Measurements from ENCODE around the gene PRDM16. TPM values are rescaled to one million over a fixed set of nuclear protein-coding genes. Genes with fewer than 3 reads are reported as not detected.

PRDM16 gene
- polyA plus RNA-seq, 3 donors = not detected

- intact Hi-C loops (cut with micrococcal nuclease) = no loop called here
- H3K4me1 Mint-ChIP-seq = no peaks in the 10 kb centered on the region
- Histone ChIP-seq H3K27me3 (ENCODE audit: control insufficient read depth in 2 of 2, insufficient read depth in 2 of 2, low read length in 2 of 2) (no peaks in the 10 kb centered on the region), H3K9me3 (replicated peaks in 1 of 2; ENCODE audit: control insufficient read depth in 1 of 2, insufficient read depth in 1 of 2, low read length in 2 of 2) (no peaks in the 10 kb centered on the region), H3K9ac (ENCODE audit: insufficient read depth, low read length, poor library complexity, severe bottlenecking) (no peak overlapping the region), H2AFZ (ENCODE audit: insufficient read depth, low read depth, low read length, poor library complexity, severe bottlenecking) (no peak overlapping the region), H3K4me2 (replicated peaks; ENCODE audit: extremely low read depth, low read length, poor library complexity, severe bottlenecking) (no peak overlapping the region), H3K27ac (ENCODE audit: low read depth in 1 of 2, low read length in 2 of 2) (no peak overlapping the region), H3K4me1 (ENCODE audit: control insufficient read depth in 1 of 2, insufficient read depth in 2 of 2, low read length in 2 of 2) (no peaks in the 10 kb centered on the region), H3K79me2 (ENCODE audit: insufficient read depth, low read length) (no peaks in the 10 kb centered on the region), H3K36me3 (replicated peaks in 1 of 2; ENCODE audit: control insufficient read depth in 1 of 2, insufficient read depth in 2 of 2, low read length in 2 of 2) (no peaks in the 10 kb centered on the region), H3K4me3 (replicated peaks in 1 of 3; ENCODE audit: low read depth in 2 of 3, low read length in 3 of 3) (no peak overlapping the region), H4K20me1 (ENCODE audit: insufficient read depth, low read length) (no peaks in the 10 kb centered on the region)
- no peak overlapping the region for H3K27ac Mint-ChIP-seq
- H3K4me3 Mint-ChIP-seq = no peak overlapping the region
- peaks cover 0 to 3% (median 2%) of the 10 kb centered on the region in 3 donors for H3K27me3 Mint-ChIP-seq (ENCODE audit: low read depth in 3 of 3)
- DNase-seq = no peak
- no peaks in the 10 kb centered on the region for H3K9me3 Mint-ChIP-seq
- WGBS (ENCODE audit: insufficient coverage) = 84% methylated on average over 3 of the region's 3 CpGs
- TF ChIP-seq CTCF (IDR thresholded peaks at IDR 0.05) = no peak
- H3K36me3 Mint-ChIP-seq = no peaks in the 10 kb centered on the region
These were observed 55.2 kb downstream of the PRDM16 start for GRCh38 chr1:3124246-3124645.

GRCh38 chr1:3125078-3125477, 56.1 kb downstream of the PRDM16 start:
- TF ChIP-seq CTCF (IDR thresholded peaks at IDR 0.05) = no peak
- no peaks in the 10 kb centered on the region for H3K36me3 ChIP-seq (replicated peaks in 1 of 2; ENCODE audit: control insufficient read depth in 1 of 2, insufficient read depth in 2 of 2, low read length in 2 of 2)
- WGBS (ENCODE audit: insufficient coverage) = 95% methylated on average over 15 of the region's 15 CpGs
- H3K27me3 ChIP-seq (ENCODE audit: control insufficient read depth in 2 of 2, insufficient read depth in 2 of 2, low read length in 2 of 2) = no peaks in the 10 kb centered on the region
- H3K4me3 ChIP-seq (replicated peaks in 1 of 3; ENCODE audit: low read depth in 2 of 3, low read length in 3 of 3) = no peak overlapping the region
- no peaks in the 10 kb centered on the region for H4K20me1 ChIP-seq (ENCODE audit: insufficient read depth, low read length)
- no peak overlapping the region for H3K4me3 Mint-ChIP-seq
- DNase-seq = no peak
- H3K27ac Mint-ChIP-seq = no peak overlapping the region
- no peaks in the 10 kb centered on the region for H3K9me3 Mint-ChIP-seq
- H3K79me2 ChIP-seq (ENCODE audit: insufficient read depth, low read length) = no peaks in the 10 kb centered on the region
- no peak overlapping the region for H3K27ac ChIP-seq (ENCODE audit: low read depth in 1 of 2, low read length in 2 of 2)
- no peak overlapping the region for H2AFZ ChIP-seq (ENCODE audit: insufficient read depth, low read depth, low read length, poor library complexity, severe bottlenecking)
- no peak overlapping the region for H3K9ac ChIP-seq (ENCODE audit: insufficient read depth, low read length, poor library complexity, severe bottlenecking)
- intact Hi-C loops (cut with micrococcal nuclease) = no loop called here
- H3K9me3 ChIP-seq (replicated peaks in 1 of 2; ENCODE audit: control insufficient read depth in 1 of 2, insufficient read depth in 1 of 2, low read length in 2 of 2) = no peaks in the 10 kb centered on the region
- no peaks in the 10 kb centered on the region for H3K36me3 Mint-ChIP-seq
- H3K4me1 ChIP-seq (ENCODE audit: control insufficient read depth in 1 of 2, insufficient read depth in 2 of 2, low read length in 2 of 2) = no peaks in the 10 kb centered on the region
- H3K27me3 Mint-ChIP-seq (ENCODE audit: low read depth in 3 of 3) = peaks cover 0 to 2% (median 2%) of the 10 kb centered on the region in 3 donors
- H3K4me1 Mint-ChIP-seq = no peaks in the 10 kb centered on the region
- no peak overlapping the region for H3K4me2 ChIP-seq (replicated peaks; ENCODE audit: extremely low read depth, low read length, poor library complexity, severe bottlenecking)

All from CD14-positive monocyte (primary cell).